ENCODE measurements around the gene ARAP3. TPM values are rescaled to one million over a fixed set of nuclear protein-coding genes. Genes with fewer than 3 reads are reported as not detected.
"Not testable (repeated sequence)": the region's sequence is repeated elsewhere in the genome, so short reads cannot be mapped to it uniquely, and the experiment has no call there.

ARAP3 gene
- total RNA-seq, 1 donor from 2014 or later: 239 TPM

DNA sequence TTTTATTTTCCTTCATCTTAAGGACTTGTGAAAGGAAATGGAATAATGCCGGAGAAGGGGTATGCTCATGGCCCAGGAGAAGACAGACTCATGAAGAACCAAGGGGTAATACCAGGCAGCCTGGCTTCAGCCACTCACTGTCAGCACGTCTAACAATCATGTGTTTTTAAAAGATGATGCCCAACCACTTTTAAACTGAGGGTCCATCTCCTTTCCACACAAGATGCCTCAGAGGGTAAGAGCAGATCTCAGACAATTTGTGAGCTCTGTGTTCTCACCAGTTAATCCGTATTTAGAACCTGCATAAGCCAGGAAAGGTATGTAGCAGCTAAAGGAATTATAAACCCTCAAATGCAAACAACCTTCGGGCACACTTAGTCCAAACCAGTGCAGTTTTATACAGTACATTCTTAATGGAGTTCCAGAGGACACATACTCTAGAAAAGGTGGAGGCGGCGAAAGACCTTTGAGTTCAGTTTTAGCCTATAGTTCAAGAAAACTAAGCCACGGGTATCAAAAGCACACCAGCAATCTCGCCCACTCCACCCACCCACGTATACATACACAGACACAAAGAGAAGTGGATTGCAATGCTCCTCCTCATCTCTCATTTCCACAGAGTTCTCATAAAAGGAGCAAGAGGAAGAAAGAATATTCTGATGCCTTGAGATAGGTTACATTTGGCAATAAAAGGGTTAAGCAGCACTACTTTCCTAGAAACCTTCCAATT lies 65.9 kb downstream of the ARAP3 start:
- peaks cover 57% of the 10 kb centered on the region for H3K4me1 Mint-ChIP-seq (ENCODE audit: unreplicated experiment)
- peaks cover 1% of the 10 kb centered on the region for H3K27me3 Mint-ChIP-seq (ENCODE audit: unreplicated experiment)
- H3K4me3 Mint-ChIP-seq (ENCODE audit: unreplicated experiment): peak overlapping the region; percentile 75
- peaks cover 8% of the 10 kb centered on the region for H3K36me3 Mint-ChIP-seq (ENCODE audit: low read depth, unreplicated experiment)
- TF ChIP-seq, protein P1, sequence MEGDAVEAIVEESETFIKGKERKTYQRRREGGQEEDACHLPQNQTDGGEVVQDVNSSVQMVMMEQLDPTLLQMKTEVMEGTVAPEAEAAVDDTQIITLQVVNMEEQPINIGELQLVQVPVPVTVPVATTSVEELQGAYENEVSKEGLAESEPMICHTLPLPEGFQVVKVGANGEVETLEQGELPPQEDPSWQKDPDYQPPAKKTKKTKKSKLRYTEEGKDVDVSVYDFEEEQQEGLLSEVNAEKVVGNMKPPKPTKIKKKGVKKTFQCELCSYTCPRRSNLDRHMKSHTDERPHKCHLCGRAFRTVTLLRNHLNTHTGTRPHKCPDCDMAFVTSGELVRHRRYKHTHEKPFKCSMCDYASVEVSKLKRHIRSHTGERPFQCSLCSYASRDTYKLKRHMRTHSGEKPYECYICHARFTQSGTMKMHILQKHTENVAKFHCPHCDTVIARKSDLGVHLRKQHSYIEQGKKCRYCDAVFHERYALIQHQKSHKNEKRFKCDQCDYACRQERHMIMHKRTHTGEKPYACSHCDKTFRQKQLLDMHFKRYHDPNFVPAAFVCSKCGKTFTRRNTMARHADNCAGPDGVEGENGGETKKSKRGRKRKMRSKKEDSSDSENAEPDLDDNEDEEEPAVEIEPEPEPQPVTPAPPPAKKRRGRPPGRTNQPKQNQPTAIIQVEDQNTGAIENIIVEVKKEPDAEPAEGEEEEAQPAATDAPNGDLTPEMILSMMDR (IDR thresholded peaks at IDR 0.05; ENCODE audit: unreplicated experiment): no peak
- DNase-seq (ENCODE audit: low spot score): no peak
- no peaks in the 10 kb centered on the region for H3K9me3 Mint-ChIP-seq (ENCODE audit: unreplicated experiment)
- H3K27ac Mint-ChIP-seq (ENCODE audit: unreplicated experiment): peak overlapping the region; percentile 96

DNA sequence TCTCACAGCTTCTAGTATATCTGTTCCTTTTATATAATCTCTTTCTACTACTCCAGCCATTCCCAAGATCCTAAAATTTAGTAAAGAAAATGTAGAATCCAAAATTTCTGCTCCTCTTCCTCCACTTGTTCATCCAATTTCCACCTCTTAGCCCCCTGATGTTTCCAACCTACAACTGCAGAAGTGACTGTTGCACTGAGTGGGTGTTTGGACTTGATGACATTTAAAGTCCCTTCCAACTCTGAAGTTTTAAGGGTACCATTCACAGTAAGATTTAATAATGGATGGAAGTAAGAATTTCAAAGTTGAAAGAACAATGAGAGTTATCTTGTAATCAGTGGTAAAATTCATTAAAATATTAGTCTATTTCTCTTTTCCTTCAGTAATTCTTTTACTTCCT lies 68.7 kb downstream of the ARAP3 start:
- Mint-ChIP-seq H3K4me3 (ENCODE audit: unreplicated experiment) (no peak overlapping the region), H3K9me3 (ENCODE audit: unreplicated experiment) (no peaks in the 10 kb centered on the region), H3K4me1 (ENCODE audit: unreplicated experiment) (peaks cover 59% of the 10 kb centered on the region), H3K36me3 (ENCODE audit: low read depth, unreplicated experiment) (peaks cover 9% of the 10 kb centered on the region), H3K27ac (ENCODE audit: unreplicated experiment) (no peak overlapping the region), H3K27me3 (ENCODE audit: unreplicated experiment) (peaks cover 1% of the 10 kb centered on the region)
- TF ChIP-seq, protein P1 (IDR thresholded peaks at IDR 0.05; ENCODE audit: unreplicated experiment): no peak
- DNase-seq (ENCODE audit: low spot score): no peak

DNA sequence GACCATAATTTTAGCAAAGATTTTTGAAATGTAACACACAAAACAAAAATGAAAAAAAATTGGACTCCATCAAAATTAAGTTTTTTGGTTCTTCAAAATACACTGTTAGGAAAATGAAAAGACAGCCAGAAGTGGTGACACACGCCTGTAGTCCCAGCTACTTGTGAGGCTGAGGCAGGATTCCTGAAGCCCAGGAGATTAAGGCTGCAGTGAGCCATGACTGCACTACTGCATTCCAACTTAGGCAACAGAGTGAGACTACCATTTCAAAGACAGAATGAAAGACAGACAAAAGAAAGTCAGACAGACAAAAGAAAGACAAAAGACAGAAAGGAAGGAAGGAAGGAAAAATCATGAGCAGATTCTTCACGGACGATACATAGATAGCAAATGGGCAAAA lies 70.7 kb downstream of the ARAP3 start:
- no peaks in the 10 kb centered on the region for H3K9me3 Mint-ChIP-seq (ENCODE audit: unreplicated experiment)
- peaks cover 43% of the 10 kb centered on the region for H3K4me1 Mint-ChIP-seq (ENCODE audit: unreplicated experiment)
- peak overlapping the region; percentile 1 for H3K27ac Mint-ChIP-seq (ENCODE audit: unreplicated experiment)
- DNase-seq (ENCODE audit: low spot score): no peak
- H3K4me3 Mint-ChIP-seq (ENCODE audit: unreplicated experiment): no peak overlapping the region
- H3K36me3 Mint-ChIP-seq (ENCODE audit: low read depth, unreplicated experiment): peaks cover 9% of the 10 kb centered on the region
- no peaks in the 10 kb centered on the region for H3K27me3 Mint-ChIP-seq (ENCODE audit: unreplicated experiment)
- TF ChIP-seq, protein P1 (IDR thresholded peaks at IDR 0.05; ENCODE audit: unreplicated experiment): no peak

DNA sequence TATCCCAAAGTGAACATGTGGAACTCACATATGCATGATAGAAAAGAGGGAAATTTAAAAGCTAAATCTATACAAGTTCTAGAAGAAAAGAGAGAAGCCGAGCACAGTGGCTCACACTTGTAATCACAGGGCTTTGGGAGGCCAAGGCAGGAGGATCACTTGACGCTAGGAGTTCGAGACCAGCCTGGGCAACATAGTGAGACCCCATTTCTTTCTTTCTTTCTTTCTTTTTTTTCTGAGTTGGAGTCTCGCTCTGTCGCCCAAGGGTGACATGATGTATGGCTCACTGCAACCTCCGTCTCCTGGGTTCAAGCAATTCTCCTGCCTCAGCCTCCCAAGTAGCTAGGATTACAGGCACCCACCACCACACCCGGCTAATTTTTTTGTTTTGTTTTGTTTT lies 72.1 kb downstream of the ARAP3 start:
- peaks cover 12% of the 10 kb centered on the region for H3K36me3 Mint-ChIP-seq (ENCODE audit: low read depth, unreplicated experiment)

DNA sequence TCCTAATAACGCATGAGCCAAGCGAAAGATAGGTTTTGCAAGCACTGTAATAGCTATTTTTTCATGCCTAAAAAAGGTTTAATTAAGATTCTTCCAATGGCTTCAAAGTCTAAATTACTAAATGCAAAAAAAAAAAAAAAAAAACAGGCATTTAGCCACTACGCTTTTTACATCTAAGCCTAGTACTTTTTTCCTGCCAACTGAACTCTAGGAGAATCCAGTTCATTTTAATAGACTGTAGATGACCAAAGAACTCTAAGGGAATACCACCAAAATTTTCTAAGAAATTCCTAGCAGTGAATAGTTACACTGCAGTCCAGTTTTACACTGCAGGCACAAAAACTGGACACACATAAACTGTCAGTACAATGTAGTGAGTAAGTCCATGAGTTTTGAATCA lies 73.0 kb downstream of the ARAP3 start:
- Mint-ChIP-seq H3K4me3 (ENCODE audit: unreplicated experiment) (no peak overlapping the region), H3K4me1 (ENCODE audit: unreplicated experiment) (peaks cover 51% of the 10 kb centered on the region), H3K36me3 (ENCODE audit: low read depth, unreplicated experiment) (peaks cover 12% of the 10 kb centered on the region), H3K27ac (ENCODE audit: unreplicated experiment) (no peak overlapping the region), H3K27me3 (ENCODE audit: unreplicated experiment) (peaks cover 2% of the 10 kb centered on the region), H3K9me3 (ENCODE audit: unreplicated experiment) (no peaks in the 10 kb centered on the region)
- TF ChIP-seq, protein P1 (IDR thresholded peaks at IDR 0.05; ENCODE audit: unreplicated experiment): no peak
- DNase-seq (ENCODE audit: low spot score): no peak

More for the DNA sequence above, 72.1 kb downstream of the ARAP3 start:
- not testable (repeated sequence) for H3K9me3 Mint-ChIP-seq (ENCODE audit: unreplicated experiment); DNase-seq (ENCODE audit: low spot score); H3K27me3 Mint-ChIP-seq (ENCODE audit: unreplicated experiment); H3K4me3 Mint-ChIP-seq (ENCODE audit: unreplicated experiment)
- Mint-ChIP-seq H3K4me1 (ENCODE audit: unreplicated experiment) (peaks cover 47% of the 10 kb centered on the region), H3K27ac (ENCODE audit: unreplicated experiment) (peak overlapping the region; percentile 70)

Data from endothelial cell (in vitro differentiated cells).